Measurements from ENCODE around the gene RNASEH1.

Gene RNASEH1

DNA sequence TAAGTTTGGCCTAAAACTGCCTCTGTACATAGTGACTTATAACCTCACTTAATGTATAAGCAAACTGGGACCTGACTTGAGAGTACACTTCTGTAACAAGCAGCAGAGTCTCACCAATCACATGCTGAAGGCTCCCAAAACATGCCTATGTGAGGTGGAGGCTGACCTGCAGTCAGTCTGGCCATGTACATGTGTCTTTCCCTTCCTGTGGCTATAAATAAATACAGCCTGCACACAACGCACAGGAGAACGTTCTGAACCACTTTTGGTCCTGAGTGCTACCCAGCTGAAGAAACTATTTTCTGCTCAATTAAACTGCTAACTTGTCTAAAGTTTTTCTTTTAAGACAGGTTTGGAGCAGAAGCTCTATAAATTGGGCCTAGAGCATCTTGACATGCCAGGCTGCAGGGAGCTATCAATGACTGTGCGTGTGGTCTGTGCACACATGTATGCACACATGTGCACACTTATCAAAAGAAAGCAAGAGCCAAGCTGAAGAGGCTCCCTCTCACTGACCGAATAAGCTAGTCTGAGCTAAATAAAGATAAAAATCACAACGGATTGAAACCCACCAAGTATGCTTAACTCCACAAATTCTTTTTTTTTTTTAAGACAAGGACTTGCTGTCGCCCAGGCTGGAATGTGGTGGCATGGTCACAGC, 15.0 kb downstream of the RNASEH1 start:
- DNase-seq (ENCODE audit: low read depth): no peak
- no peak overlapping the region for H3K4me3 ChIP-seq (ENCODE audit: low read length)
- TF ChIP-seq, protein P1, sequence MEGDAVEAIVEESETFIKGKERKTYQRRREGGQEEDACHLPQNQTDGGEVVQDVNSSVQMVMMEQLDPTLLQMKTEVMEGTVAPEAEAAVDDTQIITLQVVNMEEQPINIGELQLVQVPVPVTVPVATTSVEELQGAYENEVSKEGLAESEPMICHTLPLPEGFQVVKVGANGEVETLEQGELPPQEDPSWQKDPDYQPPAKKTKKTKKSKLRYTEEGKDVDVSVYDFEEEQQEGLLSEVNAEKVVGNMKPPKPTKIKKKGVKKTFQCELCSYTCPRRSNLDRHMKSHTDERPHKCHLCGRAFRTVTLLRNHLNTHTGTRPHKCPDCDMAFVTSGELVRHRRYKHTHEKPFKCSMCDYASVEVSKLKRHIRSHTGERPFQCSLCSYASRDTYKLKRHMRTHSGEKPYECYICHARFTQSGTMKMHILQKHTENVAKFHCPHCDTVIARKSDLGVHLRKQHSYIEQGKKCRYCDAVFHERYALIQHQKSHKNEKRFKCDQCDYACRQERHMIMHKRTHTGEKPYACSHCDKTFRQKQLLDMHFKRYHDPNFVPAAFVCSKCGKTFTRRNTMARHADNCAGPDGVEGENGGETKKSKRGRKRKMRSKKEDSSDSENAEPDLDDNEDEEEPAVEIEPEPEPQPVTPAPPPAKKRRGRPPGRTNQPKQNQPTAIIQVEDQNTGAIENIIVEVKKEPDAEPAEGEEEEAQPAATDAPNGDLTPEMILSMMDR (conservative IDR thresholded peaks at IDR 0.05; ENCODE audit: low read length): no peak

DNA sequence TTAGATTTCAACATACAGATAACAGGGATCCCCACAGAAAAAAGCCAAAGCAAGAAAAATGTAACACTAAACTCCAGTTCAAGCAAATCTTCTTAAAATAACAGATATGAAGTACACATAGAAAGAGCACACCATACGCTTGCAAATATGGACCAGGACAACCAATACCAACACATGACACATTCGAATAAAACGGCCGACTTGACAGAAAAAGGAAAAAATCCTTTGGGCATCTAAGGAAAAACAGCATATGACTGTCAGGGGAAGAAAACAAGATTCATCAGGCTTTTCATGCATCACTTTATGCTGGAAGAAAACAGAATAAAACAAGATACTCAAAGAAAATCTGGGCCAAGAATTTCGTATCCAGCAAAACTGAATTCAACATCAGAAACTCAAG, 16.0 kb downstream of the RNASEH1 start:
- no peak overlapping the region for H3K4me3 ChIP-seq (ENCODE audit: low read length)
- TF ChIP-seq, protein P1 (conservative IDR thresholded peaks at IDR 0.05; ENCODE audit: low read length): no peak
- DNase-seq (ENCODE audit: low read depth): no peak

DNA sequence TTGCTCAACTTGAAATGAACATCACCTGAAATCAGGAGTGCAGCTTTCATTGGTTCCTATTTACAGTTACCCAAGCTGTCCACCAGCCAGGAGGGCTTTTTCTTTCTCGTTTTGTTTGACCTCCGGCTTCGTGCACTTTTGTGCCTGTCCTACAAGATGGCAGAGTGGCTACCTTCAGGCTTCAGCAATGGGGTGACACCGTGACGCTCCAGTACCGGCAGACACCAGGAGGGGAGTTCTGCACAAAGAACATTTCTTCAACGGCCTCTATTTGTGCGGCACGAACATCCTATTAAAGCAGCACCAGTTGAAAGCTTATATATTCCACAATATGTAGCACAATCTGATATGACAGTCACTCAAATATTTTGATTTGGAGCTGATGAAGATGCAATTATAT, 18.3 kb downstream of the RNASEH1 start:
- no peak overlapping the region for H3K4me3 ChIP-seq (ENCODE audit: low read length)
- TF ChIP-seq, protein P1 (conservative IDR thresholded peaks at IDR 0.05; ENCODE audit: low read length): no peak
- no peak for DNase-seq (ENCODE audit: low read depth)

DNA sequence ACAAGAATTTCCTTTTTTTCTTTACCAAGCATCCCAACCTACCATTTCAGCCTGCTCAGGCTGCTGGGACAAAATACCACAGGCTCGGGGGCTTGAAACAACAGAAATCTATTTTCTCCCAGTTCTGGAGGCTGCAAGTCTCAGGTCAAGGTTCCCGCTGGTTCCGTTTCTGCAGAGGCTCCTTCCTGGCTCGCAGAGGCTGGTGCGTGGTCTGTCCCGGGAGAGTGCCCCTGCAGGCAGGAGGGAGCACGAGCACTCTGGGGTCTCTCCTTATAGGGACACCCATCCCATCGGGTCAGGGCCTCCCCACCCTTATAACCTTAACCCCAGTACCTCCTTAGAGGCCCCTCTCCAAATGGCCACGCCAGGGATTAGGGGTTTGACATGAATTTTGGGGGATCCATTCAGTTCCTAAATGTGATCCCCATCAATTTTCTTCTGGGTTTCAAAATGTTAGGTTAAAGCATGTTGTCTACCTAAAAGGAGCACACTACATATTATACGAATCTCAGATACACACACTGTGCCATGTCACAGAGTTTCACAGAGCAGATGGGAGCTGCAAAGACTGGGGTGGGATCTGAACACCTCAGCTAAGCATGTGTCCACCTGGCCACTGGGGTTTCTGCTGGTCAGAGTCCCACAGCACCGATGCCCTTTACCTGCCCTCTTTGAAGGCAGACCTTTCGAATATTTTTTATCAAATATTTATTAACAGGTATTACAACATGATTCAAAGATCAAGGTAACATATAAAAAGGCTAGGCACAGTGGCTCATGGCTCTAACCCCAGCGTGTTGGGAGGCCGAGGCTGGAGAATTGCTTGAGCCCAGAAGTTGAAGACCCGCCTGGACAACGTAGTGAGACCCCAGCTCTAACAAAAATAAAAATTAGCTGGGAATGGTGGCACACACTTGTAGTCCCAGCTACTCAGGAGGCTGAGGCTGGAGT, 21.2 kb downstream of the RNASEH1 start:
- TF ChIP-seq, protein P1 (conservative IDR thresholded peaks at IDR 0.05; ENCODE audit: low read length): peak; percentile 51
- DNase-seq (ENCODE audit: low read depth): peak; percentile 47
- peak overlapping the region; percentile 62 for H3K4me3 ChIP-seq (ENCODE audit: low read length)

DNA sequence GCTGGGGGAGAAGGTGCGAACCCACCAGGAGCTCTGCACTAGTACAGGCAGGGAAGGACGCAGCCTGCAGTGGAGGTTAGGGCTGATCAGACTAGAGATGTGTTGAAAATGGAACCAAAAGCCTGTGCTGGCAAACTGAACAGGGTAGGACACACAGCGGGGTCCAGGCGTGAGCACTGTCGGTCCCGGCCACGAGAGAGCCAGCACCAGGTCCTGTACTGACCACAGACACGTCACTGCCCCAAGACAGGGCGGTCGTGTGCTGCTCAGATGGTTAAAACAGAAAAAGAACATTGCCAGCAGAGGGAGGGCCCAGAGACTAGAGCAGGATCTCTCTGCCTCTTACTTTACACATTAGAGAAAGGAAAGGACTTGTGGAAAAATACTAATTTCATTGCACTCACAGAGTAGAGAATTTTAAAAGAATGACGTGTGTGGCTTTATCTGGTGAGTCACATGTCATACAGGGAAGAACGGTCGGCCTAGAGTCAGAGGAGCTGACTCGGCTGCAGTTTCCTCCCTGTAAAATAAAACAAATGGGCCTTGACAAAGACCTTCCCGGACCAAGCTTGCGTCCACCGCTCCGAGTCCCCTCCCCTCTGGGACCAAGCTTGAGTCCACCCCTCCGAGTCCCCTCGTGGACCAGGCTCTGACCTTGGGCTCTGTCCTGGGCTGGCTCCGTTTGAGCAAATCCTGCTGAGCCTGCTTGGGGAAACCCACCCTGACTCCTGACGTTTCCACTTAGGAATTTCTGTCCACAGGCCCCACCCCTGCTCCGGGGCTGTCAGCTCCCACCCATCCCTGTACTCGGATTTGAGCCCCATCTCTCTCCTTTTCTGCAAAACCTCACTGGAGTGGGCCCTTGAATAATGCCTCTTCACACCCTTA, 22.1 kb downstream of the RNASEH1 start:
- TF ChIP-seq, protein P1 (conservative IDR thresholded peaks at IDR 0.05; ENCODE audit: low read length): peak; percentile 48
- peak overlapping the region; percentile 62 for H3K4me3 ChIP-seq (ENCODE audit: low read length)
- DNase-seq (ENCODE audit: low read depth): peak; percentile 83

DNA sequence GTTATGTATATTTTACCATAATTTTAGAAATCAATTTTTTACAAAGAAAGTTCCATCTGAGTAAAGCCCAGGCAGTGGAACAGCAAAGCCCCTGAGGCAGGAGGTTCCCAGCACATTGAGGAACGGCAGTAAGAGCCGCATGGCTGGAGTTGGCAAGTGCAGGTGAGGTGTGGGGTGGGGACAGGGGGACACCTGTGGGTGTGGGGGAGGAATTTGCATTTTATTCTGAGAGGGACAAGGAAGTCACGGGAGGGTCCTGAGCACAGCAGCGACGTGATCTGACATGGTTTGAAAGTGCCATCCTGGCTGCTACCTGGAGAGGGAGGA, 22.7 kb downstream of the RNASEH1 start:
- no peak for DNase-seq (ENCODE audit: low read depth)
- H3K4me3 ChIP-seq (ENCODE audit: low read length): peak overlapping the region; percentile 62
- TF ChIP-seq, protein P1 (conservative IDR thresholded peaks at IDR 0.05; ENCODE audit: low read length): no peak
